Measurements from ENCODE around the gene NAB2. TPM values are rescaled to one million over a fixed set of nuclear protein-coding genes. Genes with fewer than 3 reads are reported as not detected.

Gene NAB2
- total and polyA plus RNA-seq, 2 of the 8 experiments (the other 6 are each of a cell fraction or from before 2014, with no cell fraction given): 20.9 to 23.5 TPM

DNA sequence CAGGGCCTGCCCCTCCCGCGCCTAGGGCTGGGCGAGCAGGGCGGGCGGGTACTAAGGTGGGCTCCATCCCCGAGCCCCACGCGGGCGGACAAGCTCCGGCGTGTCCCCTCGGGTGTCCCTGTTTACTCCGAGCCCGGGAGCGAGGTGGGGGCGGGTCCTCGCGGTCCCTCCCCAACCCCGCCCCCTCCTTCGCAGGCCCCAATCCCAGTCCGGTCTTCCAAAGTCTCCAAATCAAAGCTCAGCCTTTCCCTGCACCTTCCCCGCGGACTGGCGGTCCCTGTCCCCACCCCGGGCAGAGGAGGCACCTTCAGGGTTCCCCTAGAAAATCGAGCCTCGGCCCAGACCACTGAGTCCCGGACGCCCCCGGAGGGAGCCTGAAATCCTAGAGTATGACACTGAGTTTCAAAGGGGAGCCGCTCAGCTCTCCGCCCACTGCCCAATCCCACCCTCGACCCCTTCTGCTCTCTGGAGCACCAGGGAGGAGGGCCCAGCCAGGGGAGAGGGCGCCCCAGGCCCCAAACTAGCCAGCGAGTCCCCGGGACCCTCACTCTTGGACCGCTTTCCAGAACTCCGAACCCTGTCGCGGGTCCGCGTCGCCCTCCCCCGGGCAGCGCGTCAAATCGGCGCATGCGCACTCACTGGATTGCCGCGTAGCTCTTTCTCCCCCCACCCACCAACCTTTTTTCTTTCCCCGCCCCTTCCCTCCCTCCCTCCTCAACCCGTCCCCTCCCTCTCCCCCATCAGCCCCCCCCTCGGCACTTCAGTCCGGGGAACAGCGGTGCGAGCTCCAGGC is 39.0 kb downstream of the NAB2 start, which contains the start of gene LRP1:
TSS of gene LRP1 (plus strand) at position 758 of the 793 bp plus-strand sequence. CDS start 482 bp downstream, outside the sequence.
- H3K79me2 ChIP-seq (ENCODE audit: control insufficient read depth in 1 of 2, insufficient read depth in 2 of 2, low read length in 2 of 2): peaks cover 7 to 36% of the 10 kb centered on the region in 2 experiments; a peak in 3 of 4 replicates
- DNase-seq (ENCODE audit: low read depth in 1 of 2, low spot score in 2 of 2) (peak in 1 of 2 experiments; percentile 91), FAIRE-seq (no peak)
- peaks cover 6% of the 10 kb centered on the region; the same call in 1 of the 2 replicates for H3K23me2 ChIP-seq (ENCODE audit: low read depth, low read length)
- 1% methylated on average over 33 of the region's 57 CpGs; no CpG with 5 or more reads in 1 of the 2 experiments for WGBS, 2 experiments (ENCODE audit: extremely low coverage in 1 of 2, insufficient coverage in 1 of 2, insufficient read length in 1 of 2, insufficient replicate concordance in 2 of 2, low coverage in 1 of 2, low lambda C conversion rate in 2 of 2, missing lambda C conversion rate in 1 of 2)
- no peak within 1 kb of the TSS for H2AFZ ChIP-seq (ENCODE audit: low read length)
- no peak within 1 kb of the TSS for H2BK12ac ChIP-seq (ENCODE audit: low read depth, low read length)
- H4K5ac ChIP-seq (ENCODE audit: insufficient read length, low read depth, low read length): peak within 1 kb of the TSS; percentile 87
- ChIA-PET CTCF (ENCODE audit: partially characterized antibody) (interaction anchor here (0.7 to 19.8 kb wide), 10 partner anchors 11 to 110 kb away, joined by 3 to 305 read pairs (median 6); partner anchors contain the start of gene STAT6), POLR2A (ENCODE audit: partially characterized antibody) (interaction anchor here (0.5 to 9.3 kb wide), 44 partner anchors 8 to 1043 kb away, joined by 3 to 105 read pairs (median 5); partner anchors contain the start of genes LRP1-AS, NAB2, NEMP1 and PTGES3)
- peak within 1 kb of the TSS; percentile 95 for H2BK5ac ChIP-seq (ENCODE audit: low read depth, low read length)
- peak within 1 kb of the TSS; percentile 8 for H3K4ac ChIP-seq (replicated peaks; ENCODE audit: insufficient read length, low read depth, low read length)
- no peaks in the 10 kb centered on the region for H3K27me3 ChIP-seq (replicated peaks in 1 of 4; ENCODE audit: control insufficient read depth in 3 of 4, extremely low read depth in 1 of 4, insufficient read depth in 3 of 4, low read length in 3 of 4)
- no peak within 1 kb of the TSS; the same call in 1 of the 2 replicates for H2BK15ac ChIP-seq (ENCODE audit: low read length)
- H3K4me2 ChIP-seq (ENCODE audit: insufficient read depth in 1 of 2, low read depth in 2 of 2, low read length in 2 of 2): peak within 1 kb of the TSS; percentile 85 to 86
- peak within 1 kb of the TSS; percentile 66 to 81 (median 70) for H3K9ac ChIP-seq (replicated peaks in 1 of 4; ENCODE audit: extremely low read depth in 1 of 4, low read depth in 3 of 4, low read length in 3 of 4)
- peak within 1 kb of the TSS; percentile 81 for H3K56ac ChIP-seq (replicated peaks; ENCODE audit: insufficient read length, low read depth, low read length)
- no peak within 1 kb of the TSS for H2BK120ac ChIP-seq (replicated peaks; ENCODE audit: low read depth, low read length)
- peak within 1 kb of the TSS; percentile 93 for H4K8ac ChIP-seq (ENCODE audit: extremely low read depth, insufficient read depth, low read length)
- peaks cover 19 to 31% (median 23%) of the 10 kb centered on the region in 4 experiments; a peak in 6 of 7 replicates for H3K4me1 ChIP-seq (replicated peaks in 1 of 4; ENCODE audit: control insufficient read depth in 3 of 4, insufficient read depth in 4 of 4, low read length in 3 of 4)
- H3K79me1 ChIP-seq (ENCODE audit: low read depth, low read length): peaks cover 10% of the 10 kb centered on the region
- H2BK20ac ChIP-seq (ENCODE audit: low read length): no peak within 1 kb of the TSS
- peak within 1 kb of the TSS; percentile 76 for H4K91ac ChIP-seq (replicated peaks; ENCODE audit: insufficient read length, low read length)
- peaks cover 5 to 11% of the 10 kb centered on the region in 2 experiments for H4K20me1 ChIP-seq (replicated peaks in 1 of 2; ENCODE audit: control insufficient read depth in 1 of 2, insufficient read depth in 2 of 2, low read length in 2 of 2)
- H3K18ac ChIP-seq (ENCODE audit: extremely low read depth, low read length): peak within 1 kb of the TSS; percentile 93
- H3K4me3 ChIP-seq (ENCODE audit: extremely low read depth in 1 of 4, insufficient read depth in 2 of 4, low read depth in 3 of 4, low read length in 4 of 4): peak within 1 kb of the TSS; percentile 81 to 93 (median 87)
- no peaks in the 10 kb centered on the region for H3K9me3 ChIP-seq (ENCODE audit: insufficient read depth in 2 of 2, low read depth in 1 of 2, low read length in 1 of 2)
- 0 out of 2 replicates have a peak within 1 kb of the TSS, but pooled peaks have one; percentile 29 for H2AK5ac ChIP-seq (ENCODE audit: low read depth, low read length)
- H3K14ac ChIP-seq (ENCODE audit: insufficient read length): peak within 1 kb of the TSS; percentile 66
- peak within 1 kb of the TSS; percentile 71; the same call in 1 of the 2 replicates for H3K27ac ChIP-seq (ENCODE audit: low read depth, low read length)
- H3K36me3 ChIP-seq (ENCODE audit: control insufficient read depth in 2 of 4, insufficient read depth in 4 of 4, low read length in 3 of 4): no peaks in the 10 kb centered on the region; a peak in 1 of 8 replicates
- no peak within 1 kb of the TSS for H3K23ac ChIP-seq (ENCODE audit: insufficient read length)
- TF ChIP-seq, protein P1, sequence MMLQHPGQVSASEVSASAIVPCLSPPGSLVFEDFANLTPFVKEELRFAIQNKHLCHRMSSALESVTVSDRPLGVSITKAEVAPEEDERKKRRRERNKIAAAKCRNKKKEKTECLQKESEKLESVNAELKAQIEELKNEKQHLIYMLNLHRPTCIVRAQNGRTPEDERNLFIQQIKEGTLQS (IDR thresholded peaks at IDR 0.05; ENCODE audit: insufficient read depth, low read depth, low read length): 0 out of 2 replicates have a peak, but pooled peaks have one; percentile 4
- no peak for TF ChIP-seq ZNF274 (IDR thresholded peaks at IDR 0.05; ENCODE audit: borderline replicate concordance, extremely low read depth, low read length)
- no peak for TF ChIP-seq NANOG (IDR thresholded peaks at IDR 0.05; ENCODE audit: insufficient read depth, low read depth, low read length, poor library complexity, severe bottlenecking)
- peak in 1 of 2 experiments; percentile 37; a peak in 1 of 3 replicates for TF ChIP-seq POLR2A (IDR thresholded peaks at IDR 0.05; ENCODE audit: control extremely low read depth in 1 of 2, low read depth in 2 of 2, low read length in 2 of 2)
- TF ChIP-seq ASH2L (IDR thresholded peaks at IDR 0.05; ENCODE audit: low read length): peak; percentile 17
- TF ChIP-seq GTF2F1 (IDR thresholded peaks at IDR 0.05; ENCODE audit: borderline replicate concordance, low read depth, low read length): no peak
- peak; percentile 47 for TF ChIP-seq SAP30 (IDR thresholded peaks at IDR 0.05; ENCODE audit: insufficient read depth, insufficient replicate concordance, low read length)
- TF ChIP-seq KDM4A (IDR thresholded peaks at IDR 0.05; ENCODE audit: low read depth, low read length, severe bottlenecking): peak; percentile 37
- peak; percentile 27; the same call in 1 of the 2 replicates for TF ChIP-seq CREB1 (IDR thresholded peaks at IDR 0.05)
- no peak for TF ChIP-seq EZH2 (IDR thresholded peaks at IDR 0.05; ENCODE audit: low read depth, low read length, severe bottlenecking)
